DND-41 (cell line): ENCODE results near the gene ASH1L.

Experiments
- CTCF ChIP-seq: IDR thresholded peaks from 2 replicates; pipeline ENCODE4 v1.5.1; 2012; ENCODE audit warnings: borderline replicate concordance, low read length, moderate library complexity, mild to moderate bottlenecking; ENCODE audit not compliant: poor library complexity, severe bottlenecking; ENCODE audit errors: extremely low read depth
- EZH2 ChIP-seq: IDR thresholded peaks from 3 replicates; pipeline ENCODE4 v1.6.1; 2012; ENCODE audit warnings: borderline replicate concordance, low read depth, mild to moderate bottlenecking, moderate library complexity, low read length, inconsistent platforms; ENCODE audit not compliant: severe bottlenecking

- TF ChIP-seq EZH2 (no peak), CTCF (no peak)
These were observed 95.6 kb downstream of the ASH1L start for GRCh38 chr1:155466996-155467395.
